Neural cell (in vitro differentiated cells): Measurements from ENCODE around the gene MAPK14. TPM values are rescaled to one million over a fixed set of nuclear protein-coding genes. Genes with fewer than 3 reads are reported as not detected.

Source experiments
- H2AFZ ChIP-seq: fragments of 200-600, 300-800 bp; sonication (generic), shearing (Covaris generic); 2 replicates; pipeline ENCODE4 v1.6.0; 2014; ENCODE audit warnings: low read depth, mild to moderate bottlenecking, antibody characterized with exemption, low read length, moderate library complexity
- H3F3A ChIP-seq: fragments of 200-600 bp; shearing (Covaris generic); 2 replicates; pipeline ENCODE4 v1.6.1; 2016; ENCODE audit warnings: mild to moderate bottlenecking, moderate library complexity, mixed read lengths, antibody characterized with exemption, low read length; ENCODE audit not compliant: insufficient read depth, poor library complexity, severe bottlenecking
- H3K27ac ChIP-seq: fragments of 200-600, 300-800 bp; sonication (generic), shearing (Covaris generic); 2 replicates; pipeline ENCODE4 v1.5.1; 2014; ENCODE audit warnings: mild to moderate bottlenecking, low read length, moderate library complexity
- H3K27me3 ChIP-seq: fragments of 300-800, 200-600 bp; sonication (generic), shearing (Covaris generic); 2 replicates; pipeline ENCODE4 v1.6.0; 2014; ENCODE audit warnings: mild to moderate bottlenecking, low read depth, low read length, moderate library complexity; ENCODE audit not compliant: insufficient read depth
- H3K36me3 ChIP-seq: fragments of 300-800, 200-600 bp; sonication (generic), shearing (Covaris generic); 2 replicates; pipeline ENCODE4 v1.5.1; 2014; ENCODE audit warnings: mild to moderate bottlenecking, antibody characterized with exemption, low read length, moderate library complexity; ENCODE audit not compliant: insufficient read depth
- H3K4me2 ChIP-seq: fragments of 300-800, 200-600 bp; sonication (generic), shearing (Covaris generic); 2 replicates; pipeline ENCODE4 v1.6.0; 2014; ENCODE audit warnings: mild to moderate bottlenecking, low read length
- H3K4me3 ChIP-seq: fragments of 300-800, 200-600 bp; sonication (generic), shearing (Covaris generic); 2 replicates; pipeline ENCODE4 v1.5.1; 2014; ENCODE audit warnings: mild to moderate bottlenecking, low read length, moderate library complexity
- H3K79me2 ChIP-seq: fragments of 200-600 bp; shearing (Covaris generic); replicated peaks from 2 replicates; pipeline ENCODE4 v1.6.0; 2014; ENCODE audit warnings: mild to moderate bottlenecking, low read length, moderate library complexity; ENCODE audit not compliant: insufficient read depth
- H3K9ac ChIP-seq: fragments of 300-800, 200-600 bp; sonication (generic), shearing (Covaris generic); 2 replicates; pipeline ENCODE4 v1.6.1; 2016; ENCODE audit warnings: mild to moderate bottlenecking, low read length, mixed read lengths
- H3K9me2 ChIP-seq: fragments of 200-600 bp; shearing (Covaris generic); 2 replicates; pipeline ENCODE4 v1.6.1; 2016; ENCODE audit warnings: mild to moderate bottlenecking, low read length, mixed read lengths; ENCODE audit not compliant: insufficient read depth
- H3K9me3 ChIP-seq: fragments of 200-600, 300-800 bp; sonication (generic), shearing (Covaris generic); 2 replicates; pipeline ENCODE4 v1.6.1; 2016; ENCODE audit warnings: mild to moderate bottlenecking, mixed run types, low read length, moderate library complexity, mixed read lengths
- H4K20me1 ChIP-seq: fragments of 200-600 bp; shearing (Covaris generic); 2 replicates; pipeline ENCODE4 v1.6.1; 2016; ENCODE audit warnings: mild to moderate bottlenecking, mixed run types; ENCODE audit not compliant: insufficient read depth
- EP300 ChIP-seq: fragments of 450-650 bp; conservative IDR thresholded peaks from 2 replicates; pipeline ENCODE4 v1.6.1; 2014; ENCODE audit warnings: antibody characterized with exemption, mild to moderate bottlenecking, moderate library complexity; ENCODE audit not compliant: poor library complexity, severe bottlenecking
- EZH2 ChIP-seq: fragments of 200-600, 300-800 bp; shearing (Covaris generic), sonication (generic); IDR thresholded peaks from 2 replicates; pipeline ENCODE4 v1.6.1; 2014; ENCODE audit warnings: antibody characterized with exemption, low read length, borderline replicate concordance, mild to moderate bottlenecking; ENCODE audit not compliant: insufficient read depth, poor library complexity, severe bottlenecking
- MXI1 ChIP-seq: fragments of 450-650 bp; conservative IDR thresholded peaks from 2 replicates; pipeline ENCODE4 v1.6.1; 2014; ENCODE audit warnings: antibody characterized with exemption, mild to moderate bottlenecking; ENCODE audit not compliant: poor library complexity, severe bottlenecking
- POLR2AphosphoS5 ChIP-seq: IDR thresholded peaks from 2 replicates; pipeline ENCODE4 v1.6.1; 2012
- RAD21 ChIP-seq: fragments of 450-650 bp; conservative IDR thresholded peaks from 2 replicates; pipeline ENCODE4 v1.6.1; 2014; ENCODE audit warnings: antibody characterized with exemption, mild to moderate bottlenecking, moderate library complexity
- REST ChIP-seq: IDR thresholded peaks from 2 replicates; pipeline ENCODE4 v1.6.1; 2012; ENCODE audit warnings: borderline replicate concordance
- SMC3 ChIP-seq: fragments of 450-650 bp; conservative IDR thresholded peaks from 2 replicates; pipeline ENCODE4 v1.6.1; 2014; ENCODE audit warnings: antibody characterized with exemption, mild to moderate bottlenecking, moderate library complexity; ENCODE audit not compliant: poor library complexity
- TAF1 ChIP-seq: IDR thresholded peaks from 2 replicates; pipeline ENCODE4 v1.6.1; 2012; ENCODE audit warnings: low read depth
- polyA plus RNA-seq: library from polyadenylated mRNA; depleted of rRNA; stranded (reverse); fragments of >200 nt; gene quantifications from 2 replicates; pipeline ENCODE4 v1.2.3, GENCODE V29; 2014
- TF ChIP-seq, protein P1 (sequence below): fragments of 450-650 bp; IDR thresholded peaks from 2 replicates; pipeline ENCODE4 v1.5.1; 2014; ENCODE audit warnings: antibody characterized with exemption, mild to moderate bottlenecking, moderate library complexity; ENCODE audit not compliant: poor library complexity, severe bottlenecking

MAPK14 gene
- polyA plus RNA-seq, 1 donor from 2014 or later: 26.6 TPM

GRCh38 chr6:36089048-36089447 is 61.4 kb downstream of the MAPK14 start:
- TF ChIP-seq REST: no peak
- TF ChIP-seq TAF1: no peak
- TF ChIP-seq EP300: no peak
- TF ChIP-seq RAD21: no peak
- no peak for TF ChIP-seq SMC3
- TF ChIP-seq EZH2: no peak
- no peak for TF ChIP-seq MXI1
- TF ChIP-seq, protein P1, sequence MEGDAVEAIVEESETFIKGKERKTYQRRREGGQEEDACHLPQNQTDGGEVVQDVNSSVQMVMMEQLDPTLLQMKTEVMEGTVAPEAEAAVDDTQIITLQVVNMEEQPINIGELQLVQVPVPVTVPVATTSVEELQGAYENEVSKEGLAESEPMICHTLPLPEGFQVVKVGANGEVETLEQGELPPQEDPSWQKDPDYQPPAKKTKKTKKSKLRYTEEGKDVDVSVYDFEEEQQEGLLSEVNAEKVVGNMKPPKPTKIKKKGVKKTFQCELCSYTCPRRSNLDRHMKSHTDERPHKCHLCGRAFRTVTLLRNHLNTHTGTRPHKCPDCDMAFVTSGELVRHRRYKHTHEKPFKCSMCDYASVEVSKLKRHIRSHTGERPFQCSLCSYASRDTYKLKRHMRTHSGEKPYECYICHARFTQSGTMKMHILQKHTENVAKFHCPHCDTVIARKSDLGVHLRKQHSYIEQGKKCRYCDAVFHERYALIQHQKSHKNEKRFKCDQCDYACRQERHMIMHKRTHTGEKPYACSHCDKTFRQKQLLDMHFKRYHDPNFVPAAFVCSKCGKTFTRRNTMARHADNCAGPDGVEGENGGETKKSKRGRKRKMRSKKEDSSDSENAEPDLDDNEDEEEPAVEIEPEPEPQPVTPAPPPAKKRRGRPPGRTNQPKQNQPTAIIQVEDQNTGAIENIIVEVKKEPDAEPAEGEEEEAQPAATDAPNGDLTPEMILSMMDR: no peak
- no peak for TF ChIP-seq POLR2AphosphoS5
- Histone ChIP-seq H3K9me2 (no peaks in the 10 kb centered on the region), H3K9ac (no peak overlapping the region), H3K79me2 (no peaks in the 10 kb centered on the region), H3K27ac (no peak overlapping the region), H2AFZ (no peak overlapping the region), H3K4me3 (no peak overlapping the region), H3K4me2 (no peak overlapping the region), H3K27me3 (no peaks in the 10 kb centered on the region), H4K20me1 (no peaks in the 10 kb centered on the region), H3K9me3 (no peaks in the 10 kb centered on the region), H3F3A (no peaks in the 10 kb centered on the region), H3K36me3 (peaks cover 9% of the 10 kb centered on the region)

DNA sequence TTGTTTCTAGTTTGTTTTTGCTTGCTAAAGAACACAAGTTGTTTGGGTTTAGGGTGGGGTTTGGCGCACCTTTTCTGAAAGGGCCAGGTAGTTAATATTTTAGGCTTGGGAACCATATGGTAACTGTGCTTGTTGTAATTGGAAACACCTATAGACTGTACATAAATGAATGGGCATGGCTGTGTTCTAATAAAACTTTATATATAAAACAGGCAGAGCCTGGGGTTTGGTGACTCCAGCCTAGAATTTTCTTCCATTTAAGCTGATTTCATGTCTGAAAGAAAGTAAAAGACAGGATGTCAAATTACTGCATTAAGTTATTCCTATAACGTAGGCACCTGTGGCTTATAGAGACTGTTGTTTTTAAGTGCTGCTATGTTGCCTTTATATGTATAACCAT is 66.6 kb downstream of the MAPK14 start:
- no peak overlapping the region for H3K4me2 ChIP-seq
- TF ChIP-seq TAF1: no peak
- TF ChIP-seq EZH2: no peak
- no peak for TF ChIP-seq EP300
- no peak for TF ChIP-seq REST
- TF ChIP-seq RAD21: no peak
- peaks cover 9% of the 10 kb centered on the region for H3K36me3 ChIP-seq
- H3F3A ChIP-seq: no peaks in the 10 kb centered on the region
- no peak overlapping the region for H3K27ac ChIP-seq
- H3K9me3 ChIP-seq: no peaks in the 10 kb centered on the region
- H4K20me1 ChIP-seq: no peaks in the 10 kb centered on the region
- H3K9ac ChIP-seq: no peak overlapping the region
- no peaks in the 10 kb centered on the region for H3K79me2 ChIP-seq
- H3K9me2 ChIP-seq: no peaks in the 10 kb centered on the region
- no peak overlapping the region for H3K4me3 ChIP-seq
- no peaks in the 10 kb centered on the region for H3K27me3 ChIP-seq
- H2AFZ ChIP-seq: no peak overlapping the region
